ENCODE results near the gene CASP4. TPM values are rescaled to one million over a fixed set of nuclear protein-coding genes. Genes with fewer than 3 reads are reported as not detected.

CASP4 gene
- total and polyA plus RNA-seq, 2 experiments from 2014 or later, result 0.35 TPM; not detected in 1

DNA sequence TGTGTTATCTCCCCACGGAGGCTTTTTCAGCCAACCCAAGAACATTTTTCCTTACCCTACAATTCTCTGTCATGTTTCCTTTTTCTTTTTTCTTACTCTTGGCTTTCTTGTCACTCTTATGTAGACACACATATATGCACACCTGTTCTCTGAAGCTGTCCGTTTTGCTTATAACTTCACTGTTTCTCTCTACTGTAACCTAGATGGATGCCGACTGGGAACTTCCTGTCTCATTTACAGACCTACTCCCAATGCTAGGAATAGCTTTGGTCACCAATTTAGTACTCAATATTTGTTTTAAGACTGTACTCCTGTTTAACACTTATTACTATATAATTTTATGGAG is 60.2 kb downstream of the CASP4 start:
- Histone ChIP-seq H3K4me3 (no peak overlapping the region), H2AFZ (no peak overlapping the region), H3K27ac (ENCODE audit: low read depth) (no peak overlapping the region), H3K4me1 (ENCODE audit: insufficient read depth) (no peaks in the 10 kb centered on the region), H4K20me1 (replicated peaks; ENCODE audit: insufficient read depth) (no peaks in the 10 kb centered on the region), H3K36me3 (ENCODE audit: insufficient read depth) (no peaks in the 10 kb centered on the region; the same call in 1 of the 2 replicates), H3F3A (replicated peaks; ENCODE audit: low read depth) (no peaks in the 10 kb centered on the region), H3K4me2 (no peak overlapping the region), H3K27me3 (ENCODE audit: insufficient read depth) (no peaks in the 10 kb centered on the region), H3K9me2 (ENCODE audit: insufficient read depth) (peaks cover 20% of the 10 kb centered on the region; the same call in 1 of the 2 replicates), H3K79me2 (replicated peaks; ENCODE audit: insufficient read depth) (no peaks in the 10 kb centered on the region)
- H3K4me1 Mint-ChIP-seq, result no peaks in the 10 kb centered on the region
- H3K27ac Mint-ChIP-seq, result no peak overlapping the region
- H3K9me3 Mint-ChIP-seq, result no peaks in the 10 kb centered on the region
- no peaks in the 10 kb centered on the region for H3K36me3 Mint-ChIP-seq (ENCODE audit: low read depth)
- no peak for TF ChIP-seq ZNF114 (CRISPR knock-in tag; IDR thresholded peaks at IDR 0.05)
- TF ChIP-seq POLR2AphosphoS5 (IDR thresholded peaks at IDR 0.05; ENCODE audit: low read depth), result no peak
- TF ChIP-seq, protein P1, sequence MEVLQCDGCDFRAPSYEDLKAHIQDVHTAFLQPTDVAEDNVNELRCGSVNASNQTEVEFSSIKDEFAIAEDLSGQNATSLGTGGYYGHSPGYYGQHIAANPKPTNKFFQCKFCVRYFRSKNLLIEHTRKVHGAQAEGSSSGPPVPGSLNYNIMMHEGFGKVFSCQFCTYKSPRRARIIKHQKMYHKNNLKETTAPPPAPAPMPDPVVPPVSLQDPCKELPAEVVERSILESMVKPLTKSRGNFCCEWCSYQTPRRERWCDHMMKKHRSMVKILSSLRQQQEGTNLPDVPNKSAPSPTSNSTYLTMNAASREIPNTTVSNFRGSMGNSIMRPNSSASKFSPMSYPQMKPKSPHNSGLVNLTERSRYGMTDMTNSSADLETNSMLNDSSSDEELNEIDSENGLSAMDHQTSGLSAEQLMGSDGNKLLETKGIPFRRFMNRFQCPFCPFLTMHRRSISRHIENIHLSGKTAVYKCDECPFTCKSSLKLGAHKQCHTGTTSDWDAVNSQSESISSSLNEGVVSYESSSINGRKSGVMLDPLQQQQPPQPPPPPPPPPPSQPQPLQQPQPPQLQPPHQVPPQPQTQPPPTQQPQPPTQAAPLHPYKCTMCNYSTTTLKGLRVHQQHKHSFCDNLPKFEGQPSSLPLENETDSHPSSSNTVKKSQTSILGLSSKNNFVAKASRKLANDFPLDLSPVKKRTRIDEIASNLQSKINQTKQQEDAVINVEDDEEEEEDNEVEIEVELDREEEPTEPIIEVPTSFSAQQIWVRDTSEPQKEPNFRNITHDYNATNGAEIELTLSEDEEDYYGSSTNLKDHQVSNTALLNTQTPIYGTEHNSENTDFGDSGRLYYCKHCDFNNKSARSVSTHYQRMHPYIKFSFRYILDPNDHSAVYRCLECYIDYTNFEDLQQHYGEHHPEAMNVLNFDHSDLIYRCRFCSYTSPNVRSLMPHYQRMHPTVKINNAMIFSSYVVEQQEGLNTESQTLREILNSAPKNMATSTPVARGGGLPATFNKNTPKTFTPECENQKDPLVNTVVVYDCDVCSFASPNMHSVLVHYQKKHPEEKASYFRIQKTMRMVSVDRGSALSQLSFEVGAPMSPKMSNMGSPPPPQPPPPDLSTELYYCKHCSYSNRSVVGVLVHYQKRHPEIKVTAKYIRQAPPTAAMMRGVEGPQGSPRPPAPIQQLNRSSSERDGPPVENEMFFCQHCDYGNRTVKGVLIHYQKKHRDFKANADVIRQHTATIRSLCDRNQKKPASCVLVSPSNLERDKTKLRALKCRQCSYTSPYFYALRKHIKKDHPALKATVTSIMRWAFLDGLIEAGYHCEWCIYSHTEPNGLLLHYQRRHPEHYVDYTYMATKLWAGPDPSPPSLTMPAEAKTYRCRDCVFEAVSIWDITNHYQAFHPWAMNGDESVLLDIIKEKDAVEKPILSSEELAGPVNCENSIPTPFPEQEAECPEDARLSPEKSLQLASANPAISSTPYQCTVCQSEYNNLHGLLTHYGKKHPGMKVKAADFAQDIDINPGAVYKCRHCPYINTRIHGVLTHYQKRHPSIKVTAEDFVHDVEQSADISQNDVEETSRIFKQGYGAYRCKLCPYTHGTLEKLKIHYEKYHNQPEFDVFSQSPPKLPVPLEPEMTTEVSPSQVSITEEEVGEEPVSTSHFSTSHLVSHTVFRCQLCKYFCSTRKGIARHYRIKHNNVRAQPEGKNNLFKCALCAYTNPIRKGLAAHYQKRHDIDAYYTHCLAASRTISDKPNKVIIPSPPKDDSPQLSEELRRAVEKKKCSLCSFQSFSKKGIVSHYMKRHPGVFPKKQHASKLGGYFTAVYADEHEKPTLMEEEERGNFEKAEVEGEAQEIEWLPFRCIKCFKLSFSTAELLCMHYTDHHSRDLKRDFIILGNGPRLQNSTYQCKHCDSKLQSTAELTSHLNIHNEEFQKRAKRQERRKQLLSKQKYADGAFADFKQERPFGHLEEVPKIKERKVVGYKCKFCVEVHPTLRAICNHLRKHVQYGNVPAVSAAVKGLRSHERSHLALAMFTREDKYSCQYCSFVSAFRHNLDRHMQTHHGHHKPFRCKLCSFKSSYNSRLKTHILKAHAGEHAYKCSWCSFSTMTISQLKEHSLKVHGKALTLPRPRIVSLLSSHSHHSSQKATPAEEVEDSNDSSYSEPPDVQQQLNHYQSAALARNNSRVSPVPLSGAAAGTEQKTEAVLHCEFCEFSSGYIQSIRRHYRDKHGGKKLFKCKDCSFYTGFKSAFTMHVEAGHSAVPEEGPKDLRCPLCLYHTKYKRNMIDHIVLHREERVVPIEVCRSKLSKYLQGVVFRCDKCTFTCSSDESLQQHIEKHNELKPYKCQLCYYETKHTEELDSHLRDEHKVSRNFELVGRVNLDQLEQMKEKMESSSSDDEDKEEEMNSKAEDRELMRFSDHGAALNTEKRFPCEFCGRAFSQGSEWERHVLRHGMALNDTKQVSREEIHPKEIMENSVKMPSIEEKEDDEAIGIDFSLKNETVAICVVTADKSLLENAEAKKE (CRISPR knock-in tag; IDR thresholded peaks at IDR 0.05), result no peak
- TF ChIP-seq CREB1 (CRISPR knock-in tag; IDR thresholded peaks at IDR 0.05; ENCODE audit: low read depth), result no peak
- TF ChIP-seq EZH2phosphoT487 (IDR thresholded peaks at IDR 0.05; ENCODE audit: unreplicated experiment), result no peak
- TF ChIP-seq JUNB (IDR thresholded peaks at IDR 0.05; ENCODE audit: unreplicated experiment), result no peak
- TF ChIP-seq REST (IDR thresholded peaks at IDR 0.05; ENCODE audit: unreplicated experiment), result no peak
- TF ChIP-seq, protein P2, sequence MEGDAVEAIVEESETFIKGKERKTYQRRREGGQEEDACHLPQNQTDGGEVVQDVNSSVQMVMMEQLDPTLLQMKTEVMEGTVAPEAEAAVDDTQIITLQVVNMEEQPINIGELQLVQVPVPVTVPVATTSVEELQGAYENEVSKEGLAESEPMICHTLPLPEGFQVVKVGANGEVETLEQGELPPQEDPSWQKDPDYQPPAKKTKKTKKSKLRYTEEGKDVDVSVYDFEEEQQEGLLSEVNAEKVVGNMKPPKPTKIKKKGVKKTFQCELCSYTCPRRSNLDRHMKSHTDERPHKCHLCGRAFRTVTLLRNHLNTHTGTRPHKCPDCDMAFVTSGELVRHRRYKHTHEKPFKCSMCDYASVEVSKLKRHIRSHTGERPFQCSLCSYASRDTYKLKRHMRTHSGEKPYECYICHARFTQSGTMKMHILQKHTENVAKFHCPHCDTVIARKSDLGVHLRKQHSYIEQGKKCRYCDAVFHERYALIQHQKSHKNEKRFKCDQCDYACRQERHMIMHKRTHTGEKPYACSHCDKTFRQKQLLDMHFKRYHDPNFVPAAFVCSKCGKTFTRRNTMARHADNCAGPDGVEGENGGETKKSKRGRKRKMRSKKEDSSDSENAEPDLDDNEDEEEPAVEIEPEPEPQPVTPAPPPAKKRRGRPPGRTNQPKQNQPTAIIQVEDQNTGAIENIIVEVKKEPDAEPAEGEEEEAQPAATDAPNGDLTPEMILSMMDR (conservative IDR thresholded peaks at IDR 0.05; ENCODE audit: low read depth in 2 of 2), result no peak
- TF ChIP-seq ZNF331 (CRISPR knock-in tag; IDR thresholded peaks at IDR 0.05; ENCODE audit: low read depth), result no peak
- no peak for TF ChIP-seq NANOG (IDR thresholded peaks at IDR 0.05; ENCODE audit: borderline replicate concordance)
- no peak for TF ChIP-seq STAT1 (IDR thresholded peaks at IDR 0.05; ENCODE audit: unreplicated experiment)
- no peak for TF ChIP-seq EZH2 (IDR thresholded peaks at IDR 0.05; ENCODE audit: low read depth, unreplicated experiment)
- TF ChIP-seq ETS1 (IDR thresholded peaks at IDR 0.05), result no peak
- H3K4me3 Mint-ChIP-seq, result no peak overlapping the region
- no peak for ATAC-seq
- H3K27me3 Mint-ChIP-seq (ENCODE audit: insufficient read depth, low read depth, poor library complexity), result peaks cover 2% of the 10 kb centered on the region
- no peak for DNase-seq (ENCODE audit: low spot score)

Data from GM23338 (cell line).